Stimulated activated CD8-positive, alpha-beta memory T cell treated with anti-CD3 and anti-CD28 coated beads, Interleukin-7, amount 100 ng/mL, for 48 hours (primary cell): ENCODE data around the gene BIRC2.

Experiments
- DNase-seq, 2 donors: peaks; one replicate each; pipeline ENCODE4 v3.0.0-alpha.2; 2020; ENCODE audit warnings: low read depth in 1 of 2; ENCODE audit errors: extremely low read depth in 1 of 2

Gene BIRC2

GRCh38 chr11:102399189-102399588 is 52.2 kb downstream of the BIRC2 start:
- DNase-seq: no peak

GRCh38 chr11:102400603-102401002 is 53.6 kb downstream of the BIRC2 start:
- DNase-seq: no peak

- no peak for DNase-seq
These were observed 54.9 kb downstream of the BIRC2 start for GRCh38 chr11:102401905-102402304.

GRCh38 chr11:102402548-102402947 is 55.5 kb downstream of the BIRC2 start:
- DNase-seq: no peak

GRCh38 chr11:102405501-102405900 is 58.5 kb downstream of the BIRC2 start:
- DNase-seq: no peak

- no peak for DNase-seq
These were observed 59.1 kb downstream of the BIRC2 start for GRCh38 chr11:102406099-102406498.

GRCh38 chr11:102407901-102408300 is 60.9 kb downstream of the BIRC2 start:
- no peak for DNase-seq

- DNase-seq: no peak
These were observed 61.3 kb downstream of the BIRC2 start for GRCh38 chr11:102408339-102408738.

GRCh38 chr11:102410382-102410784 is 63.4 kb downstream of the BIRC2 start:
- no peak for DNase-seq

- DNase-seq: no peak
These were observed 64.1 kb downstream of the BIRC2 start for GRCh38 chr11:102411142-102411541.

GRCh38 chr11:102413497-102413896 is 66.5 kb downstream of the BIRC2 start:
- no peak for DNase-seq

GRCh38 chr11:102414559-102414958 is 67.5 kb downstream of the BIRC2 start:
- no peak for DNase-seq

- no peak for DNase-seq
These were observed 68.4 kb downstream of the BIRC2 start for GRCh38 chr11:102415304-102415916.

- DNase-seq: no peak
These were observed 70.0 kb downstream of the BIRC2 start for GRCh38 chr11:102416976-102417375.

- DNase-seq: no peak
These were observed 72.2 kb downstream of the BIRC2 start for GRCh38 chr11:102419181-102419580.

GRCh38 chr11:102420547-102420946 is 73.5 kb downstream of the BIRC2 start:
- DNase-seq: peak in 1 of 2 donors; percentile 25

GRCh38 chr11:102421261-102421660 is 74.2 kb downstream of the BIRC2 start:
- no peak for DNase-seq

- DNase-seq: no peak
These were observed 76.1 kb downstream of the BIRC2 start for GRCh38 chr11:102422817-102423712.

GRCh38 chr11:102423936-102424335 is 76.9 kb downstream of the BIRC2 start:
- no peak for DNase-seq

- DNase-seq: no peak
These were observed 79.0 kb downstream of the BIRC2 start for GRCh38 chr11:102426000-102426399.

- no peak for DNase-seq
These were observed 79.6 kb downstream of the BIRC2 start for GRCh38 chr11:102426570-102426969.

GRCh38 chr11:102427068-102427467 is 80.1 kb downstream of the BIRC2 start:
- no peak for DNase-seq
